ENCODE measurements around the gene PMFBP1. TPM values are rescaled to one million over a fixed set of nuclear protein-coding genes. Genes with fewer than 3 reads are reported as not detected.

PMFBP1 gene
- total RNA-seq, 1 experiment from 2014 or later, result not detected

DNA sequence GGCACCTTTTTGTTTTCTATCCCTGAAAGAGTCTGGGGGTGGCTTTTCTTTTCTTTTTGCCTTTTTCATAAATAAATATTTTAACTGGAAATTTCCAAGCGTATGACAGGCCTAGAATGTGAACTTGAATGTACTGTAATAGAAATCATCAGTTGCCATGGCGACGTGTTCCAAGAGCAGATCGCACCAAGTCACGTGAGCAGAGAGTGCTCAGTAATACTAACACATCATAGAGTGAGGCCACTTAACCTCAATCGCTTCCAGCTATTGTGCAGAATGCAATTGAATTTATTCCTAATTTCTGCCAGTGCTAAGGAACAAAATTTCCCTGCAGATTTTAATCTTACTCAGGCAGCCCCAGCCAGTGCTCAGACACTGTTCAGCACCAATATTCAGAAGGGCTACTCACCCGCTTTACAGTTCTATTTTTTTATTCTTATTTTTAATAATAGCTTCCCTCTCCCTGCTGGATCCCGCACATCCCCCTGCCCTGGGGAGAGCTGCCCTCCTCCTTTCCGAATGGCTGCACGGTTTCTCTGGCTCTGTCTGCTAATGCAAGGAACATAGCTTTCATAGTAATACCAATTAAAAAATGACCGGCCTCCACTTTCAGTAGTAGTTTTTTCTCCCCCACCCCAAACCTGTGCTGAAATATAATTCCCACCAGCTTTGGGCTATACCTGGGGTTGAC lies 26.2 kb upstream of the PMFBP1 start:
- H3K4me3 ChIP-seq, result no peak overlapping the region
- DNase-seq, result no peak

DNA sequence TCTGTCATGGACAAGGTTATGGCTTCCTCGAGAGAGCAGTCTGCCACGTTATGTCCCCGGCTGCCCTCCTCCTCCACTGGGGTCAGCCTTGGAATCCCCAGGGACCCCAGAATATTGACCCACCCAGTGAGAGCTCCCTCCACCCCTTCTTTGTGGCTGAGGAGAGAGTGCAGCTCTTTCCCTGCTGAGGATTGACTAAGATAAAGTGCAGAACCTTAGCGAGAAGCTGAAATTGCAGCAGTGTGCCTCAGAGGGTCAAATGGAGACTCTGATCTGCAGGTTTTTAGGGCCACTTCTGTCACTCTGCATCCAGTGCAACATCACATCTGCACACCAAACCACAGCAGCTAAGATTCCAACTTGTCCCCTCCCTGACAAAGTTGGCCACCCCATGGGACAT lies 25.6 kb upstream of the PMFBP1 start:
- Histone ChIP-seq H3K9me3 (no peaks in the 10 kb centered on the region), H3K27me3 (no peaks in the 10 kb centered on the region), H3K36me3 (no peaks in the 10 kb centered on the region), H3K4me3 (no peak overlapping the region)
- no peak for DNase-seq

More for the DNA sequence above, 26.2 kb upstream of the PMFBP1 start:
- H3K36me3 ChIP-seq, result no peaks in the 10 kb centered on the region
- no peaks in the 10 kb centered on the region for H3K9me3 ChIP-seq
- no peaks in the 10 kb centered on the region for H3K27me3 ChIP-seq

DNA sequence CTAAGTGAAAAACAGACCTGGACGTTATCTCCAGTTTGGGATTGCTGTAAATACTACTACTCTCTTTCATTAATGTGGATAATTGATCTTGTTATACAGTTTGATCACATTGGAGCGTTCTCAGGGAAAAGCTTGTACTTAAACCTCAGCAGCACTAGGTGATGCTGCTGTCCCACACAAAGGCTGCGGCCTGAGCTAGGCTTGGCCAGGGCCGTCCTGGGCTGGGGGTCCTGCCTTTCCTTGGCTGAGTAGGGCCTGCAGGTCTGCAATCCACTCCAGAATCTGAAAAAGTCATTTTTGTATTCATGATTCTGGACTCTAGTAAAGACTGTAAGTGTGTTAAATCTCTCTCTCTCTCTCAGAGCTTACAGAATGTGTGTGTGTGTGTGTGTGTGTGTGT lies 23.7 kb upstream of the PMFBP1 start:
- no peaks in the 10 kb centered on the region for H3K27me3 ChIP-seq
- DNase-seq, result no peak
- no peak overlapping the region for H3K4me3 ChIP-seq
- no peaks in the 10 kb centered on the region for H3K9me3 ChIP-seq
- no peaks in the 10 kb centered on the region for H3K36me3 ChIP-seq

DNA sequence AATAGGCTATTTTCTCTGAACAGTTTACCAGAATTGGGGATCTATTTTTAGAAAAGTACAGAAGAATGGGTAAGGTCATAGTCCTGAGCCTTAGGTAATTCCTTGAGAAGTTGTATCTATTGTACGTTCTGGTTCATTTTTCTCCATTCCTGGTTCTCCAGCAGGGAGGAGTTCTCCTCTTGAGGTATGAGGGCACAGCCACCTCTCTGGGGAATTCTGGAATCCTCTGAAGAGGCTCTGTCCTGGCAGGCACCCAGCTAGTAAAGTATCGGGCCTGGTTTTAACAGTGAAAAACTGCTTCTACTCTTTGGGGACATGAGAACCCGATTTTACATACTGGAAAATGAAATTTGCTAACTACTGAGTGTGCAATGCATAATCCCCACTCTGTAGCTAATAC lies 19.6 kb upstream of the PMFBP1 start:
- Histone ChIP-seq H3K36me3 (no peaks in the 10 kb centered on the region), H3K9me3 (0 out of 2 replicates have a peak, but pooled peaks cover 2% of the 10 kb centered on the region), H3K4me3 (no peak overlapping the region), H3K27me3 (no peaks in the 10 kb centered on the region)
- DNase-seq, result no peak

DNA sequence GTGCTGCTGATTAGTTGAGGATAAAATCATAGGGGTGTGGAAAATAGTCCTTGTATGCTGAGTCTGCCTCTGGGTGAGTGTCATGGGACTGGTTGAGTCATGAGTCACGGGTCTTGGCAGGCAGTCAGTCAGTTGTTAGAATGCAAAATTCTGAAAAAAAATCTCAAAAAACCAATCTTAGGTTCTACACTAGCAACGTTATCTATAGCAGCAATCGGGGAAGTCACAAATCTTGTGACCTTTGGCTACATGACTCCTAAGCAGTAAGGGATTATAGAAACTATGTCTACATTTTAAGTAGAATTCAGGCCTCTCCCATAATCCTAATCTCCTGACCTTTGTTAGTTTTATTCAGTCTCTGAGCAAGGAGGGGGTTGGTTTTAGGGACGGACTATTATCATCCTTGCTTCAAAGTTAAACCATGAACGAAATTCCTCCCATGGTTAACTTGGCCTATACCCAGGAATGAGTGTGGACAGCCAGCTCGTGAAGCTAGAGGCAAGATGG lies 18.0 kb upstream of the PMFBP1 start:
- H3K36me3 ChIP-seq, result no peaks in the 10 kb centered on the region
- H3K4me3 ChIP-seq, result no peak overlapping the region
- H3K9me3 ChIP-seq, result 0 out of 2 replicates have a peak, but pooled peaks cover 2% of the 10 kb centered on the region
- no peaks in the 10 kb centered on the region for H3K27me3 ChIP-seq
- peak; percentile 33 for DNase-seq

DNA sequence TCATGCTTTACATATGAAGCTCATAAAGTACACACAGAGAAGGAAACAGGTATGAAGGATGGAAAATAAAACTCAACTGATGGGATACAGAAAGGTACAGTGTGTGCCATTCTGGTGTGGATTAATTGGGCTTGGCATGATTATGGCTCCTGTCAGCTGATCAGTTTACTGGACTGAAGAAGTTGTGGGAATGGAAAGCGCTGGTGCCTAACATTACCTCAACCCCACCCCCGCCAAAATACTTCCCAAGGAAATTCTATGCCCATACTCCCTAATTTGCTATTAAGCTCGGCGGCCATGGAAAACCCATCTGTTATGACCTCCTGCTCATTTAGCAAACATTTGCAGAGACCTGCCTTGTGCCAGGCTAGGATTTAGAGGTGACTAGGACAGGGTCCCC lies 16.6 kb upstream of the PMFBP1 start:
- Histone ChIP-seq H3K27me3 (no peaks in the 10 kb centered on the region), H3K4me3 (no peak overlapping the region), H3K9me3 (0 out of 2 replicates have a peak, but pooled peaks cover 2% of the 10 kb centered on the region), H3K36me3 (no peaks in the 10 kb centered on the region)
- no peak for DNase-seq

DNA sequence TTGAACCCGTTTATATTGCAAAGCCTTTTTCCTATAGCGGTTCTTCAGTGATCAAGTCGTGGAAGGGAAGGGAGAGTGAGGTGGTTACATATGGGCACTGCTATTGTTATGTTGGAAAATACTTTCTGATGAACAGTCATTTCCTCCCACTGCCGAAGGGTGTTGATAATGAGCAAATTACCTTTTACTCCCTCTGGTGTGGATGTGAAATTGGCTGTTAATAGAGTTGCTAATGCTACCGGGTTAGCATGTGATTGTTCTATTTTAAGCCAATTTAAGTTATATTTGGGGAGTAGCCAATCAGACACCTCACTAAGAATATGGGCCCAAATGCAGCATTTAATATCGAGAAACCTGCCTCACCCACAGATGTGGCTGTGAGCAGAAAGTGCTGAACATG lies 15.6 kb upstream of the PMFBP1 start:
- H3K4me3 ChIP-seq, result no peak overlapping the region
- H3K27me3 ChIP-seq, result no peaks in the 10 kb centered on the region
- DNase-seq, result no peak
- H3K36me3 ChIP-seq, result no peaks in the 10 kb centered on the region
- H3K9me3 ChIP-seq, result 0 out of 2 replicates have a peak, but pooled peaks cover 2% of the 10 kb centered on the region

DNA sequence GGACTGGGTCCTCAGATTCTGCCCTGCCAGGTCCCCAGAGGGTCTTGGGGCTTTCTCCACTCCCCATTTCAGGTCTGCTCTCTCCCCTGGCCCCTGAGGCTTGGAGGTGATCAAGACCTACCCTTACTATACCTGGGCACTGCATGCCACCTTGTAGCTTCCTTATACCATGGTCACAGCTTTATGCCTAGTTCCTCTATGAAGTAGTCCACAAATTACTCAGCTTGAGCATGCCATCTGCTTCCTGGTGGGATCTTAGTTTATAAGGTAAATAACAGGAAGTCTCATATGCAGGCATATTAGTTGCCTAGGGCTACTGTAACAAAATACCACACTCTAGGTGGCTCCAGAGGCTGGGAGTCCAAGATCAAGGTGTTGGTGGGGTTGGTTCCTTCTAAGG lies 11.0 kb upstream of the PMFBP1 start:
- Histone ChIP-seq H3K27me3 (no peaks in the 10 kb centered on the region), H3K36me3 (no peaks in the 10 kb centered on the region), H3K9me3 (no peaks in the 10 kb centered on the region), H3K4me3 (no peak overlapping the region)
- no peak for DNase-seq

DNA sequence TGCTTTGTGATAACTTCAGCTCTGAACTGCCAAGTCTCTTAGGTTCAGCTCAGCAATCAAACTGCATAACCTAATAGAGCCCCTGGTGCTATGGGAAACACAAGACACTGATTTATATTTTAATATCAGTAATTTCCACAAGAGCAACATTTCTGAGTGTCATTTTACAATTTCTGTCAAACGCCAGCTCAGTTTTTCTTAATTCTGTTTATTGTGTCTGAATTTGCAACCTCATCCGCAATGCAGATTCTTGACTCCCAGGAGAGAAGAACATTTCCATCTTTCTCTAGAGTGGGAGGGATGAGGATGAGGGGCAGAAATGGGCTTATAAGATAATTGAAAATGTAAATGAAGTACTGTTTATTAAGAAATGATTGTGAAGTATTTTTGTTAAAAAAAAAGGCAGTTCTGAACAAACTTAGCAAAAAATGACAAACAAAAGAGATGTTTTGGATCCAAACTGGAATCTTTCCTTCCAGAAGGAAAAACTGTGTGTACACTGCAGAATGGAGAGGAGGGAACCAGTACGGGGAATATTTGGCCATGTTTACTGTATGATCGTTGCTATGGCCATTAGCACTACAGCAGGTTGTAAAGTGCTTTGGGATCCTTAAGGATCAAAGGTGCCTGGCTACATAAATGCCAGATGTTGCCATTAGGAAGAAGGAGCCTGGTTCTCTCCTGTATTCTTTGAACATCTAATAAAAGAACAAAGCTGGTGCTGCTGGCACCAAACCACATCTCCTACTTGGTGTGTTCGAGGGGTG lies 7.4 kb upstream of the PMFBP1 start:
- no peaks in the 10 kb centered on the region for H3K36me3 ChIP-seq
- H3K4me3 ChIP-seq, result no peak overlapping the region
- DNase-seq, result no peak
- H3K9me3 ChIP-seq, result no peaks in the 10 kb centered on the region
- no peaks in the 10 kb centered on the region for H3K27me3 ChIP-seq

DNA sequence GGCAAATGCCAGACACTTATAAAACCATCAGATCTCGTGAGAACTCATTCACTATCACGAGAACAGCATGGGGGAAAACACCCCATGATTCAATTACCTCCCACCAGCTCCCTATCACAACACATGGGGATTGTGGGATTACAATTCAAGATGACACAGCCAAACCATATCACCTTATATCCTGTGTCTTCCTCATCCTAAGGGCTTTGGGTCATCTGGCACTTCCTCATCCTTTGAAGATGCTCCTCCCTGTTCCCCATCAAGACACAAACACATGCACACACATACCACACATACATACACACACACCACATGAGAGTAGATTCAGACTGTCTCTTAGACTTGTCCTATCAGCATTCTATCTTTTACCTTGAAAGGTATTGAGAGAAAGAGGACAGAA lies 2.8 kb upstream of the PMFBP1 start:
- H3K4me3 ChIP-seq, result no peak overlapping the region
- H3K27me3 ChIP-seq, result no peaks in the 10 kb centered on the region
- no peak for DNase-seq
- H3K36me3 ChIP-seq, result no peaks in the 10 kb centered on the region
- no peaks in the 10 kb centered on the region for H3K9me3 ChIP-seq

DNA sequence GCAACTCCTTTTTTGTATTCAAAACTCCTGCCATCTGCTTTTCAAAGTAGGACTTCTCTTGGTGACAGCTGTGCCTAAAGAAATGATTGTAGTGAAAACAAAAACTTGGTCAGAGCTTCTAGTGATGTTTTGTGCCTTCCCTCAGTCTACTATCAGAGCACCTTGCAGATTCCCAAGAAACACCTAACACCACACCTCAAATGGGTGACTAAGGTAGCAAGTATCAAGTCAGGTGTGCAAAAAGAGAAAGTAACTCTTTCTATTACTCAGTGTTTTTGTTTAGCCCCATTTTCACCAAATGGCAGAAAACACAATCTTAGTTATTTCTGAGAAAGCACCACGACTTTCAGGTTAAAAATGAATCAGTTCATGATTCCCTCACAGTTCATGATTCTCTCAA lies 2.0 kb upstream of the PMFBP1 start:
- no peak for DNase-seq

DNA sequence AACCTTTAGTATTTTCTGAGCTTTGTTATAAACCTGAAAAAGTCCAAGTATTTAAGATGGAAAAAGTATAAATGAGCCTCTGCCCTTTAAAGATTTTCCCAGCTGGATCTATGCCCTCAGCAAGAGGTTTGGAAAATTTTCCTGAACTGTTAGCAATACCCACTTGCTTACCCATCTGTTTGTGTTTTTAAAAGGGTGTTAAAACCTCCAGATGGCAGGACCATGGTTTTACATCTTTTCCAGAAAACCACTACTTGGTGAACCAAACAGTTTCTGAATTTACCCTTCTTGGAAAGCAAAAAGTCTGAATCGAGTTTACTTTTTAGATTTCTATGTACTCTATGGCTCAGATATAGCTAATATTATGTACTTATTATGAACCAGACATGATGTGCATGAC lies 719 bp downstream of the PMFBP1 start:
- H3K27me3 ChIP-seq, result no peaks in the 10 kb centered on the region
- H3K36me3 ChIP-seq, result no peaks in the 10 kb centered on the region
- no peak for DNase-seq
- H3K9me3 ChIP-seq, result no peaks in the 10 kb centered on the region
- H3K4me3 ChIP-seq, result no peak overlapping the region

More for the DNA sequence above, 2.0 kb upstream of the PMFBP1 start:
- Histone ChIP-seq H3K36me3 (no peaks in the 10 kb centered on the region), H3K27me3 (no peaks in the 10 kb centered on the region), H3K9me3 (no peaks in the 10 kb centered on the region), H3K4me3 (no peak overlapping the region)

DNA sequence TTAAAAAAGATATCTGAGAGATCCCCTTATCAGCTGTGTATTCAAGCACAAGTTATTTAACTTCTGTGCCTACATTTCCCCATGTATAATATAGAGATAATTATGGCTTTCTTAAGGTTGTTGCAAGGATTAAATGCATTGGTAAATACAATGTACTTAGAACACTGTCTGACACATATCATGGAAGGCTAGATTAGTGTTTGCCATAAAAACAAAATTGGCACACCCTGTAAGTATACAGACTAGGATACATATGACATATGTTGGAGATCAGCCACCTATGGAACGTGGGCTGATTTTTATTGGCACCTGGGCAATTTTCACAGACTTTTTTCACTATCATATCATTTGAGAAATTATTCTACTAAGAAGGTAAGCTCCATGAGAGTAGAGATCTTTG lies 2.2 kb downstream of the PMFBP1 start:
- no peak for DNase-seq
- H3K36me3 ChIP-seq, result no peaks in the 10 kb centered on the region
- H3K27me3 ChIP-seq, result no peaks in the 10 kb centered on the region
- H3K4me3 ChIP-seq, result no peak overlapping the region
- H3K9me3 ChIP-seq, result no peaks in the 10 kb centered on the region

DNA sequence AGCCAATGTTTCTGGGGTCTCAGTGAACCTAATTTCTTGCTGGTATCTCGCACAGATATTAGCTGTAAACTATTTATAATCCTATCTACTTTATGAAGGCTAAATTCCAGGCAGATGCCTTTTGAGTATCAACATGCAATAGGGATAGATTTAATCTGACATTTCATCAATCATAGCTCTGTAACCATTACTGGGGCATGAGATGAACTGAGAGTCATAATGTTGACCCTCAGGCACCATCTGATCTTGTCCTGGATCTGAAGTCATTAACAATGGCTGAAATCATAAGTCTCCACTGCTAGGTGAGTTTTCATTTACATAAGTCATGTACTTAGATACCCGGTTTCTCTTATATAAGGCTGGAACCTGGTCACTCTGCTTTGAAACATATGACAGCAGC lies 3.6 kb downstream of the PMFBP1 start:
- H3K9me3 ChIP-seq, result no peaks in the 10 kb centered on the region
- no peaks in the 10 kb centered on the region for H3K27me3 ChIP-seq
- no peak overlapping the region for H3K4me3 ChIP-seq
- DNase-seq, result no peak
- H3K36me3 ChIP-seq, result no peaks in the 10 kb centered on the region

DNA sequence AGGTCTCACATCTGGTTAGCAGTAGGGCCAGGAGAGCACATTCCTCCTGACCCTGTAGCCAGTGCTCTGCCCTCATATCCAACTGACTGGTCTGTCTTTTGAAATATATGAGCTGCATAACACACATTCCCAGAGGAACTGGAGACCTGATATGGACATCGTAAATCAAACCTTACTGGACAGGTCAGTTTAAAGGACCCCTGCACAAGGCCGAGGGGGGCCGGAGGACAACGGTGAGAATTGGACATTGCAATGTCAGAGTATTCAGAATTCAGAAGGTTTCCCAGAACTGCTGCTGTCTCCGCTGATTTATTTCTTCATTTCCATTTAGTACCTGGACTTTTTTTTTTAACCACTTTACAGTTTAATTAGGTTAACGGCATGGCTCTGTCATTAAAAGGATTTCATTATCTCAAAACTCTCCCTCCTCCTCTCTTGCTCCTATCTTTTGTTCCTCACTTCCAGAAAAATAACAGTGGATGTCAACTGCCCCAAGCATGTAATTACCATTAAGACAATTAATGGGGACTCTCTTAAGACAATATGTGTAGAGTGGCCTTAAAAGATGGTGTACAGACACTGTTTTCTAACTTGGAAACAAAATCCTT lies 4.9 kb downstream of the PMFBP1 start:
- no peak for DNase-seq
- Histone ChIP-seq H3K9me3 (no peaks in the 10 kb centered on the region), H3K4me3 (no peak overlapping the region), H3K27me3 (no peaks in the 10 kb centered on the region), H3K36me3 (no peaks in the 10 kb centered on the region)

DNA sequence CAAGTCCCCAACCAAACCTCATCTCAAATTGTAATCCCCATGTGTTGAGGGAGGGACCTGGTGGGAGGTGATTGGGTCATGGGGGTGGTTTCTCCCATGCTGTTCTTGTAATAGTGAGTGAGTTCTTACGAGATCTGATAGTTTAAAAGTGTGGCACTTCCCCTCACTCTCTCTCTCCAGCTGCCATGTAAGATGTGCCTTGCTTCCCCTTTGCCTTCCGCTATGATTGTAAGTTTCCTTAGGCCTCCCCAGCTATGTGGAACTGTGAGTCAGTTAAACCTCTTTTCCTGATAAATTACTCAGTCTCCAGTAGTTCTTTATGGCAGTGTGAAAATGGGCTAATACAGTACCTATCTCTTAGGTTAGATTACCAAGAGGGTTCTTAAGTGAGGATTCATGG lies 5.8 kb downstream of the PMFBP1 start:
- Histone ChIP-seq H3K27me3 (no peaks in the 10 kb centered on the region), H3K4me3 (no peak overlapping the region), H3K36me3 (no peaks in the 10 kb centered on the region), H3K9me3 (no peaks in the 10 kb centered on the region)
- no peak for DNase-seq

DNA sequence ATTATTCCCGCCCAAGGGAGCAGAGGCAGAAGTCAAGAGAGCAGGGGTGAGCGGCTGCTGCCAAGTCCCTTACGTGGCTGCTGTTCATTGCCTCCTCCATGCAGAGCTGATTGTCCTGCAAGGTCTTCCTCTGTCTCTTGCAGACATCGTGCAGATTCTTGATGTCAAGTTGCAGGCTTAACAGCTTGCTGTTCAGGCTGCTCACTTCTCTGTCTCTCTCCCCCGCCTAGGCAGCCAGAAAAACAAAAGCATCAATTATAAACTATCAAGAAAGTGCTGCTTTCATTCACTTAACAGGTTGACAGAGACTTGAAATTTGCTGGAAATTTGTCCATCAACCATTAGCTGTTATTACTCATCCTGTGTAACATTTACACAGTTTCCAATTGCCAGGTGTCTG lies 7.3 kb downstream of the PMFBP1 start:
- H3K9me3 ChIP-seq, result no peaks in the 10 kb centered on the region
- no peaks in the 10 kb centered on the region for H3K36me3 ChIP-seq
- H3K27me3 ChIP-seq, result no peaks in the 10 kb centered on the region
- no peak overlapping the region for H3K4me3 ChIP-seq
- no peak for DNase-seq
